Activated CD8-positive, alpha-beta memory T cell treated with anti-CD3 and anti-CD28 coated beads for 36 hours (primary cell): ENCODE results near the gene MYO9B. TPM values are rescaled to one million over a fixed set of nuclear protein-coding genes. Genes with fewer than 3 reads are reported as not detected.
"Not testable (repeated sequence)": the region's sequence is repeated elsewhere in the genome, so short reads cannot be mapped to it uniquely, and the experiment has no call there.

Experiments
- CTCF ChIA-PET: fragments of 350-600 bp; sonication (Branson Sonifier 250); formaldehyde crosslinking; loops from one replicate; lab custom pipeline; 2021; ENCODE audit warnings: antibody characterized with exemption; lab: Charles Lee
- POLR2A ChIA-PET: fragments of 350-600 bp; sonication (Branson Sonifier 250); formaldehyde crosslinking; loops from one replicate; lab custom pipeline; 2021; ENCODE audit warnings: antibody characterized with exemption; lab: Charles Lee
- total RNA-seq, 2 experiments: library from RNA; stranded (reverse); gene quantifications; one replicate each; pipeline ENCODE4 v1.2.3, GENCODE V29; 2021

Gene MYO9B
- total RNA-seq, 2 experiments from 2014 or later = 100 to 105 TPM

GRCh38 chr19:17079710-17080439 lies 4.3 kb downstream of the MYO9B start:
- POLR2A ChIA-PET = no interaction called here
- CTCF ChIA-PET = no interaction called here

- CTCF ChIA-PET = no interaction called here
- POLR2A ChIA-PET = interaction anchor here (0.5 kb wide), 1 partner anchor 152 kb away, joined by 3 read pairs; no protein-coding TSS in a partner anchor
These were observed 4.8 kb downstream of the MYO9B start for GRCh38 chr19:17080440-17080801.

- POLR2A ChIA-PET = no interaction called here
- CTCF ChIA-PET = interaction anchor here (1.0 kb wide), 1 partner anchor 10 kb away, joined by 3 read pairs; no protein-coding TSS in a partner anchor
These were observed 6.4 kb downstream of the MYO9B start for GRCh38 chr19:17081672-17082630.

DNA sequence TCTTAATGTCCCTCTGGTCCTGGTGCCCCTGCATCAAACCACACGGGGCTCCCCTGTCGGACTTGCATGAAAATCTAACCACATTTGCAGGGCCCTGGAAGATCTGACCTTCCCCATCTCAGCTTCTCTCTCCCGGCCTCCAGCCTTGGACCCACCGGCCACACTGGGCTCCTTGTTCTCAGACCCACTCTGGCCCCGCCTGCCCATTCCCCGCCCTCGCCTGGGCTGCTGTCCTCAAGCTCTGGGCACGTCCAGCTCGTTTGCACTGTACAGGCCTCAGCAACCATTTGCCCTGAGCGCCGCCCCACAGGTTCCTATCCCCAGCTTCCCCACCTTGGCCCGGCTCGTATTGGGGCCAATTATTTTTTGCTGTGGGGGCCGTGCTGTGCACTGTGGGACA lies 10.5 kb downstream of the MYO9B start:
- ChIA-PET CTCF (interaction anchor here (0.9 kb wide), 1 partner anchor 17 kb away, joined by 3 read pairs; no protein-coding TSS in a partner anchor), POLR2A (interaction anchor here (0.6 kb wide), 1 partner anchor 225 kb away, joined by 3 read pairs; no protein-coding TSS in a partner anchor)

DNA sequence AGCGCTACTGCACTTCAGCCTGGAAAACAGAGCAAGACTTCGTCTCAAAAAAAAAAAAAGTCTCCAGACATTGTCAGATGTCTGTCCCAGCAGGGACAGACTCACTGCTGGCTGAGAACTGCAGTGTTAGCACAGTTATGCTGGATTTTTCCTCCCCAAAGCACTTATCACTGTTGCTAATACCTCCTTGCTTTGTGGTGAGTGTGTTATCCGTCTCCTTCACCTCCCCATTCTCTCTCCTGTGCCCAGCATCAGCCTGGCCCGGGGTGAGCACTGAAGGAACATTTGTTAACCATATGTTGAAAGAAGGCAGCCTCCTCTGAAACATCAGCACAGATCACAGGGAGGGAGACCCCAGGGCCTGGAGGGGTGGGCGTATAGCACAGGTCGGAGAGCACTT lies 11.3 kb downstream of the MYO9B start:
- ChIA-PET POLR2A (interaction anchor here (0.6 kb wide), 1 partner anchor 226 kb away, joined by 3 read pairs; no protein-coding TSS in a partner anchor), CTCF (interaction anchor here (1.0 kb wide), 1 partner anchor 15 kb away, joined by 3 read pairs; no protein-coding TSS in a partner anchor)

- ChIA-PET CTCF (no interaction called here), POLR2A (no interaction called here)
These were observed 13.0 kb downstream of the MYO9B start for GRCh38 chr19:17088552-17088951.

DNA sequence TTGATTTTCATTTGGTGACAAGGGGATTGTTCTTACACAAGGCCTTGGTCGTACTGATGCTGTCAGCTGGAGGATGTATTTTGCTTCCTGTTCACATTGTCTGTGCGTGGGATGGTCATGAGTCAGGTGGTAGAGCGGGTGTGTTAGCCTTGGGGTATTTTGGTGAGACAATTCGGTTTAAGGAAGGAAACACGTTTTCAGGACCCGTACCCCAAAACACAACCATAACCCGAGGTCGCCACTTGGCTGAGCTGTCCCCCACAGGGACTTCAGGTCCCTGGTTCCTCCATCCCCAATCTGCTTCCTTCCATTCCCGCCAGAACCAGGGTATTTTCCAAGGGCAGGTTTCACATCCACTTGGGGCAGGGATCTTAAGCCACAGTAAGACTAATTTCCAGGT lies 15.0 kb downstream of the MYO9B start:
- CTCF ChIA-PET = interaction anchor here (0.6 kb wide), 1 partner anchor 749 kb away, joined by 3 read pairs; no protein-coding TSS in a partner anchor
- POLR2A ChIA-PET = interaction anchor here (0.7 kb wide), 1 partner anchor 172 kb away, joined by 6 read pairs; no protein-coding TSS in a partner anchor

DNA sequence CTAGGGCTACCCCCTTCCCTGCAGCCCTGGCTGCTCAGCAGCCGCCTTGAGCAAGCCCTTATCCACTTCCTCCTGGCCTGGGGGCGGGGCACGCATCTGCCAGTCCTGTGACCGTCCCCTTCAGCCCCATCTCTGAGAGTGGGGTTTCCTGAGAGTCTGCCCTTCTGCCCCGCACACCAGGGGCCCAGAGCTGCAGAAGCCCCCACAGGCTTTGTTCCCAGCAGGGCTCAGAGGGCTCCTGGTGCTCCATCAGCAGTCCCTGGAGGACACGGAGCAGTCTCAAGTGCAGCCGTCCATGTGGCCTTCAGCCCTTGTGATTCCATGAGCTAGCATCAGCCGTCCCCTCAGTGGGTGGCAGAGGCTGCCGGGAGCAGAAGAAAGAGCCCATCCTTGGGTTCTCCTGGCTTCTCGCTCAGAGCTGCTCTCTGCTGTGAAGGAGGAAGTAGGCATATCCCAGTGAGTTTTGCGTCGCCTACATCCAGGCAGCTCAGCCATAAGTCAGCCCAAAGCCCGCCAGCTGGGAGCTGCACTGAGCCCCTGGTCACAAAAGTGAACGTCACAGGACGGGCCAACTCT lies 16.3 kb downstream of the MYO9B start:
- CTCF ChIA-PET = interaction anchor here (0.6 to 0.7 kb wide), 2 partner anchors 9 to 351 kb away, joined by 3 to 4 read pairs; no protein-coding TSS in a partner anchor
- POLR2A ChIA-PET = no interaction called here

DNA sequence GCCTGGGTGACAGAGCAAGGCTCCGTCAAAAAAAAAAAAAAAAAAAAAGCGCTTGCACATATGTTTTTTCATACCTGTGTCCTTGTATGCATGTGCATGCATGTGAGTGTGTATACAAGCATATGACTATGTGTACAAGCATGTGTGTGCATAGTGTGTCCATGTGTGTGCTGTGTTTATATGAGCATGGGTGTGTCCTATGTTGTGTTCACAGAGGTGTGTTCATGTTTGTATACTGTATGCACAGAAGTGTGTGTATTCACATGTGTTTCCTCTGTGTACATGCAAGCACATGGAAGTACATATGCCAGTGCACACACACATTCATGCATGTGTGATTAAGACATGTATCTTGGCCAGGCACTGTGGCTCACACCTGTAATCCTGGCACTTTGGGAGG lies 17.1 kb downstream of the MYO9B start:
- ChIA-PET CTCF (no interaction called here), POLR2A (no interaction called here)

GRCh38 chr19:17094694-17095093 lies 19.1 kb downstream of the MYO9B start:
- POLR2A ChIA-PET, CTCF ChIA-PET: not testable (repeated sequence)

- CTCF ChIA-PET = no interaction called here
- POLR2A ChIA-PET = no interaction called here
These were observed 19.8 kb downstream of the MYO9B start for GRCh38 chr19:17095141-17095919.

DNA sequence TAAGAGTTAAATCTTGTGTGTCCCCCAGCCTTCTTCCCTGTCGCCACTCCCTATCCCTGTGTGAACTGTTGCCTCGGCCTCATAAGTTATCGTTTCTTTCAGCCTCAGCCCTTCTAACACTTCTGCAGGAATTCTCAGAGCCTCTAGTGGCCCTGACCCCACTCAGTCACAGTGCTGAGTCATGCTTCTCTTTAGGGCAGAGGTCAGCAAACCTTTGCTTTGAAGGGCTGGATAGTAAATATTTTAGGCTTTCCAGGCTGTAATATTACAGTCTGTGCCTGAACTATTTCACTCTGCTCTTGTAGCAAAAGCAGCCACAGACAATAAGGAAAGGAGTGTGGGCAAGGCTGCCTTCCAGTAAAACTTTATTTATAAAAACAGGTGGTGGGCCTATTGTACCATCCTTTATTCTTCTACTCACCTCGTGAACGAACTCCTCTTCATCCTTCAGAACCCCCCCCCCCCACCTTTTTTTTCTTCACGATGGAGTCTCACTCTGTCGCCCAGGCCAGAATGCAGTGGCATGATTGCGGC lies 22.1 kb downstream of the MYO9B start:
- CTCF ChIA-PET = interaction anchor here (0.7 kb wide), 1 partner anchor 10 kb away, joined by 3 read pairs; no protein-coding TSS in a partner anchor
- POLR2A ChIA-PET = no interaction called here

GRCh38 chr19:17098326-17098725 lies 22.7 kb downstream of the MYO9B start:
- POLR2A ChIA-PET = no interaction called here
- CTCF ChIA-PET = interaction anchor here (0.7 kb wide), 2 partner anchors 11 to 106 kb away, joined by 3 to 5 read pairs; no protein-coding TSS in a partner anchor

- ChIA-PET CTCF (interaction anchor here (0.6 to 0.7 kb wide), 2 partner anchors 88 to 284 kb away, joined by 3 to 4 read pairs; no protein-coding TSS in a partner anchor), POLR2A (interaction anchor here (0.7 kb wide), 1 partner anchor 12 kb away, joined by 4 read pairs; no protein-coding TSS in a partner anchor)
These were observed 26.4 kb downstream of the MYO9B start for GRCh38 chr19:17101686-17102628.

DNA sequence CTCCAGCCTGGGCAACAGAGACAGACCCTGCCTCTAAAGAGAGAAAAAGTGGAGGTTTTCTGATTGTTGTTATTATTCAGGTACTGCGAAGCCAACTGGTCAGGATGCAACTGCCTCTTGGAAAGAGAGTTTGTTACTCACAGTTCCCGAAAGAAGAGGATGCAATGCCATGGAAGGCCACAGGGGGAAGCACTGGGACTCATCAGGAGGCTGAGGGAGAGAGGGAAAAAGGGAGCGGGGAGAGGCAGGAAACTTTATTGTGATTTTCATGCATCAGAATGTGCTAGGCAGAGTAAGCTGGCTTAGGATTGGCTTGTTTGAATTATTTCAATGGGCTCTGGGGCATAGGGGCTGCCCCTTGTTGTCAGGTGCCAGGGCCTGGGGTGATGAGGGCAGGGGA lies 27.6 kb downstream of the MYO9B start:
- ChIA-PET POLR2A (no interaction called here), CTCF (interaction anchor here (0.7 to 0.9 kb wide), 2 partner anchors 17 to 577 kb away, joined by 3 read pairs; no protein-coding TSS in a partner anchor)

DNA sequence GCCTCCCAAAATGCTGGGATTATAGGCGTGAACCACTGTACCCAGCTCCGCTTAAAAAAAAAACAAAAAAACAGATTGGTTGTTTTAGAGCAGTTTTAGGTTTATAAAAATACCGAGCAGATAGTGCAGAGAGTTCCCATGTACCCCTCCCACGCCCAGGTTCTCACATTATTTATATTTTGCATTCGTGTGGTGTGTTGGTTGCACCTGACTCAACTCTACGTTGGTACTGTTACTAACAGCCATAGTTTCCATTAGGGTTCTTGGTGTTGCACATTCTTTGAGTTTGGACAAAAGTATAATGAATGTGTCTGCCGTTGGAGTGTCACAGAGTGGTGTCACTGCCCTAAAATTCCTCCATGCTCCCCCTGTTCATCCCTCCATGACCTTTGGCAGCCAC lies 29.1 kb downstream of the MYO9B start:
- ChIA-PET POLR2A (no interaction called here), CTCF (interaction anchor here (0.5 kb wide), 1 partner anchor 358 kb away, joined by 4 read pairs; no protein-coding TSS in a partner anchor)

GRCh38 chr19:17105556-17105955 lies 30.0 kb downstream of the MYO9B start:
- CTCF ChIA-PET = interaction anchor here (0.5 kb wide), 1 partner anchor 357 kb away, joined by 4 read pairs; no protein-coding TSS in a partner anchor
- POLR2A ChIA-PET = no interaction called here
